NCI-H526 (cell line): ENCODE measurements around the gene TMEM94.
"Not testable (repeated sequence)": the region's sequence is repeated elsewhere in the genome, so short reads cannot be mapped to it uniquely, and the experiment has no call there.

Source experiments
- DNase-seq, 2 experiments: peaks; one replicate each; lab custom pipeline; 2025; lab: John Stamatoyannopoulos, UW

The TMEM94 gene

DNA sequence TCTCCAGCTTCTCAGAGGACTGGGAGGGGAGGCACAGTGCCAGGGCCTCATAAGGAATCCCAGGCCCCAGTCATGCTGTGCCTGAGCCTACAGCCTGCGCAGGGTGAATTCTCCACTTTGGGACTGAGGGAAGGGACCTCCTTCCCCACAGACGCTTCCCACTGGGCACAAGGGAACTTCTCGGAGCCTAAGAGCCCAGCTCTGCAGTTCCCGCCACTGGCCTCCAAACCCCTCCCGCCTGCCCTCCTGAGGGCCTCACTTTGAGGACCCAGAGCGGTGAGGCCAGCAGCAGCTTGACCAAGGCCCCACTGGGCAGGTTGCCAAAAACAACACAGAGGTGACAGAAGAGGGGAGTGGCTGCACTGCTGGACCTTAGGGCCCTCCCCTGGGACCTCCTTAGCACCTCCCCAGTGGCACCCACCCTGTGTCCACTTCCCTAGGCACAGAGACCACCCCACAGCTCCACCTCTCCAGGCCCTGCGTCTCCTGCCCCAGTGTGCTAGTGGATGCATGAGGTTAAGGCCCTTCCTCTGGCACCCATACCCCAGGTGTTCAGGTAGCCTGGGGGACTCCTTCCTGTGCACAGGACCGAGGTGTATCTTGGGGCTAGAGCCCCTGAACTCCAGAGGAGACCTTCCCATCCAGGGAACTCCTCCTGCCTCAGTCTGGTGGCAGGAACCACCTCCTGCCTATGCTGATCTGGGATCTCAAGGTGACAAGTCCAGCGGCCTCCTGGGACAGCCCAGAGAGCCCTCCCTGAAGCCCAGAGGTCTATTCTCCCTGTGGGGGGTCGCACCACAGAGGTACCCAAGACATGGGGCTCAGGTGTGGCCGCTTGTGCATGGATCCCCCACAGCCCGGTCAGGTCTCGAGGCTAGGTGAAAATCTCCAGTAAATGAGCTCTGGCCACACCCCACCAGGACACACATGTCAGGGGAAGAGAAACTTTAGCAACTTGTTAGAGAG, 55.5 kb downstream of the TMEM94 start:
- no peak for DNase-seq

- no peak for DNase-seq
Observed at GRCh38 chr17:75512926-75513640, 56.6 kb downstream of the TMEM94 start.

- DNase-seq, result no peak
Observed at GRCh38 chr17:75513641-75514000, 57.2 kb downstream of the TMEM94 start.

GRCh38 chr17:75514299-75514918, 58.0 kb downstream of the TMEM94 start:
- peak in 1 of 2 experiments; percentile 43 for DNase-seq

GRCh38 chr17:75514919-75515495, 58.6 kb downstream of the TMEM94 start:
- peak in 1 of 2 experiments; percentile 68 for DNase-seq

DNA sequence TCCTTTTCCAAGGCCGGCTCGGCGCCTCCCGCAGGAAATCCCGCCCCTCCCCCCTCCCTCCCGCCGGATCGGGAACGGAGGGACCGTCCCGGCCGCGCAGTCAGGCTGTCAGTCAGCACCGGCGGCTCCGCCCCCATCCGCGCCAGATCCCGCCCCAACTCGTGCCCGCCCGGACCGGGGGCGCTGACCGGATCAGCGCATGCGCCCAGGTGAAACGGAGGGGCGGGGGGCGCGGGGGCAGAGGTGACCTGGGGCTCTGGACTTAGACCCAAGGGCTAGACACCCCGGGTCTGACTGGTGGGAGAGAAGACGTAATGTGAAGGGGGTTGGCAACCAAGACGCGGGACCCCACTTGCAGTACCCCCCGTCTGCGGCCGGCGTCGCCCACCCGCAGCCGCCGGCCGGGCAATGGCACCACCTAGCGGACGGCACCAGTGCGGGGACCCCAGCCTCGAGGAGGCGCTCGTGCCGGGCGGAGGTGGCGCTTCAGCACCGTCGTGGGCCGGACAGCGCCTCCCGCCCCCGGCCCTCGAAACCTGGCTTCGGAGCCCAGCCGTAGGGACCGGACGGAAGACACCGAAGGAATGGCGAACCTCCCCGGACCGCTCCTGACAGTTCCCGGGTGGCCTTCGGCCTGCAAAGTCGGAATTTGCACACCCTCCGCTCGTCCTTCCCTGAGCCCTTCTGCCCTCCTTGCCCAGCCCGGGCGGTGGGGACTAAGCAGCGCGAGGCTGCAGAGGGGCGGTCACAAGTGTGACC, 59.2 kb downstream of the TMEM94 start, which contains the start of gene CASKIN2:
Gene CASKIN2 (minus strand): TSS at position 42 of the 759 bp plus-strand sequence. CDS start 1,733 bp downstream, outside the sequence.
- DNase-seq, result peak; percentile 81 to 98

GRCh38 chr17:75516255-75516618, 59.8 kb downstream of the TMEM94 start, which contains the start of gene TSEN54:
Gene TSEN54, plus strand, starts transcription at chr17:75516528. Its CDS starts 33 bp downstream, at chr17:75516561.
- DNase-seq, result peak; percentile 76 to 96

- DNase-seq, result peak in 1 of 2 experiments; percentile 78
Observed at GRCh38 chr17:75516619-75517296, 60.3 kb downstream of the TMEM94 start.

DNA sequence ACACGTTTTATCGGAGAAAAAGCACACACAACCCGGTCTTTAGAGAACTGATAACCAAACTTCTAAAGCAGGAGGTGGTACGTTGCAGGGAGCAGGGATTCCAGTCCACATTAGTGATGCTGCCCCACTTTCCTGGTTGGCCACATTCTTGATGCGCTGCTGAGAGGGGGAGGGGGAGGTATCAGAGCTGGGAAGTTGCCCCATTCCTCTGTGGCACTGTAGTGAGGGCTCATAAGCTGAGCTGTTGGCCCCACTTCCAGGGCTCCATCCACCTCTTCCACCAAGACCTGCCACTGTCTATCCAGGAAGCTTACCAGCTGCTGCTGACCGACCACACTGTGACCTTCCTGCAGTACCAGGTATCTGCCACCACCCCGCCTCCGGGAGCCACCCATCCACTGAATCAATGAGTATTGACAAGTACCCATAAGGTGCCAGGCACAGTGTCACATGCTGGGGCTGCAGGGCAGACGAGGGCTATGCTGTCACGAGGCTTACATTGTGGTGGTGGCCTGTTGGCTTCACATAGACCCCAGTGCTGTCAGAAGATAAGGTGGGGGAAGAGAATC, 60.9 kb downstream of the TMEM94 start:
- peak; percentile 19 to 42 for DNase-seq

GRCh38 chr17:75518201-75518600, 61.8 kb downstream of the TMEM94 start:
- no peak for DNase-seq

GRCh38 chr17:75518983-75519537, 62.6 kb downstream of the TMEM94 start:
- DNase-seq, result no peak

- not testable (repeated sequence) for DNase-seq
Observed at GRCh38 chr17:75520413-75520812, 64.0 kb downstream of the TMEM94 start.

DNA sequence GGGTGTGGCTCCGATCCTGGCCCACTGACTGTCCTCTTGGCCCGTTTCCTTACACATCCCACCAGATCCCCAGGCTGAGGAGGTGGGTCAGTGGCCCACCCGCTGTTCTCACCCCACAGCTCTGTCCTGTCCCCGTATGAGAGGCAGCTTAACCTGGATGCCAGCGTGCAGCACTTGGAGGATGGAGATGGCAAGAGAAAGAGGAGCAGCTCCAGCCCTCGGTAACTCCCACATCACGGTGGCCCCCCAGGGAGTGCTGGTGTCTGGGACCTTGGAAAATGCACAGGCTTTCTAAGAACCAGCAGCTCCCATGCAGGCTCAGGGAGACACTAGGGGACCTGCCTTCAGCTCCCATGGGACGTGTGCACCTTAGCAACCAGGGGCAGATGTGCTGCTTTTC, 64.9 kb downstream of the TMEM94 start:
- DNase-seq, result no peak

DNA sequence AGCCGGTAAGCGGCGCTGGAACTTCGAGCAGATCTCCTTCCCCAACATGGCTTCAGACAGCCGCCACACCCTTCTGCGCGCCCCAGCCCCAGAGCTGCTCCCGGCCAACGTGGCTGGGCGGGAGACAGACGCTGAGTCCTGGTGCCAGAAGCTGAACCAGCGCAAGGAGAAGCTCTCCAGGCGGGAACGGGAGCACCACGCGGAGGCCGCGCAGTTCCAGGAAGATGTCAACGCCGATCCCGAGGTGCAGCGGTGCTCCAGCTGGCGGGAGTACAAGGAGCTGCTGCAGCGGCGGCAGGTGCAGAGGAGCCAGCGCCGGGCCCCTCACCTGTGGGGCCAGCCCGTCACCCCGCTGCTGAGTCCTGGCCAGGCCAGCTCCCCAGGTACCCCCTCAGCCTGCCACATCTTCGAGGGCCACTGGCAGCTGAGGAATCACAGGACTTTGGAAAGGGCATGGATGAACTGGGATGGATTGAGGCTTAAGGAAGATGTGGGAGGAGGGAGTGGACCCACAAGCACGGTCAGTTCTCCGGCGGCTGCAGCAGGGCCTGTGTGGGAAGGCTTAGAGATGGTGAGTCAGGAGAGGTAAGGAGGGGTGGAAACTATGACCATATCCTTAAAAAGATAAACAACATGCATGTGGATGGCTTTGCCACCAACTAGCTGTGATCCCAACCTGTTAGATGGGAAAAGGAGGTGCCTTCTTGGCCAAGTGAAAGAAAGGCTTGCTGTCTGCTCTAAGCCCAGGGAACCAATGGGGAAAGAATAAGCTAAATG, 65.7 kb downstream of the TMEM94 start:
- no peak for DNase-seq

GRCh38 chr17:75523647-75524046, 67.2 kb downstream of the TMEM94 start:
- DNase-seq, result no peak

DNA sequence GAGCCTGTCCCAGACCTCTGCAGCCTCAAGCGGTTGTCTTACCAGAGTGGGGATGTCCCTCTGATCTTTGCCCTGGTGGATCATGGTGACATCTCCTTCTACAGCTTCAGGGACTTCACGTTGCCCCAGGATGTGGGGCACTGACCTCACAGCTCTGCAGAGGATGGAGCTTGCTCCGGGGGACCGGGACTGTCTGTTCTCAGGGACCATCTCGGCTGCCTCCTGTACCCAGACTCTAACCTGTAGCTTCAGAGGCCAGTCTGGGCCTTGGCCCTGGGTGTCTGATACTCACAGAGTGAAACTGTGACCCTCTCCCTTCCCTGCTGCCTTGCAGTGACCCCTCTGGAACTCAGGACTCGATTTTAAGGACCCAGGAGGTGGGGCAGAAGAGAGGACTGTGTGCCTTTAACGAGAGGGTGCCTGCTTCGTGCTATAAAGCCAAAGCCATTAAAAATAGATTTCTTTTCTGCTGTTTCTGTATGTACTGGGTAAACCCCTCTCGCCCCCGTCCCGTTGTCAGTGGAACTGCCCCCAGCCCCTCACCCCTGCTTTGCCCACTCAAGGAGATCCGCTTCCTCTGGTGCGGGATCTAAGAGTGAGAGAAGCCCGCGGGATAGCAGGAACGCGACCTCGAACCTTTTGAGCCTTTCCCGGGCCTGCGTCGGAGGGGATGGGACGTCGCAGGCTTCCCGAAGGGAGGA, 68.0 kb downstream of the TMEM94 start:
- DNase-seq, result peak in 1 of 2 experiments; percentile 50

DNA sequence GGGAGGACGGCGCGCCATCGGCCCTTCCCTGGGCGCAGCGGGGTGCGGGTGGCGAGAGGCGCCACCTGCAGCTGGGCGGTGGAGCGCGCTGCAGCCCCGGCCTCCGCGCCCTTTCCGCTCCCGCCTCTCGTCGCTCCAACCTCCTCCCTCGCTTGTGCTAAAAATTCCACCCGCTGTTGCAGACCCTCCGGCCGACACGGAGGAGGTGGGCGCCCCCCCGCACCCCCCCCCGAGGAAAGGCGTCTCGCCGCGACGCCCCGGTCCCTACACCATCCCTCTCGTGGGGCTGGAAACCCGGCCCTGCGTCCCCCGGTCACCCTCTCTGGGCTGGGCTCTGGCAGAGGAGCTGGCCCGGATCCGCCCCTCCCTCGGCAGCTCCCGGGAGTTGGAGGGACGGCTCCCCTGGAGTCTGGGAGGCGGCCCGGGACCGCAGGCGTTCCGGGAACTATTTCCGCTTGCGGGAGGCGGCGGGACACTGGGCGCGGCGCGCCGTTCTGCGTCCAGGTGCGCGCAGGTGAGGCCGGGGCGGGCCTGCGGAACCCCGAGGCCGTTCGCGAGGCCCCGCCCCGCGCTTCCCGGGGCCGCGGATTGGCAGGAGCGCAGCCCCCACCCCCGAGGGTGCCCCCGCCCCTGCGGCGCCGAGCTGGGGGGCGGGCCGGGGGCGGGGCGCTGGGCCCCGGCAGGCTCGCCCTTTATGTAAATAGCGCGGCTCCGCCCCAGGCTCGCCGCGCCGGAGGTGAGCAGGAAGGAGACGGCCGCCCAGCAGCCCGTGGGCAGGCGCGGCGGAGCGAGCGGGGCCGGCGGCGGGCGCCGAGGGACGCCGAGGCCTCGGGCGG, 68.8 kb downstream of the TMEM94 start, which contains the start of gene LLGL2:
Gene LLGL2 (plus strand): TSS at position 728 of the 836 bp plus-strand sequence. CDS start 17,730 bp downstream, outside the sequence.
- peak; percentile 87 to 97 for DNase-seq
